Measurements from ENCODE around the gene ARL6IP5. TPM values are rescaled to one million over a fixed set of nuclear protein-coding genes. Genes with fewer than 3 reads are reported as not detected.

ARL6IP5 gene
- total and polyA plus RNA-seq, 4 experiments from 2014 or later = 147 to 953 (median 328) TPM

- Histone ChIP-seq H3K9me3 (ENCODE audit: control insufficient read depth in 1 of 2, low read length in 2 of 2) (no peaks in the 10 kb centered on the region), H3K27me3 (ENCODE audit: insufficient read depth, low read length) (no peaks in the 10 kb centered on the region), H3K4me3 (ENCODE audit: low read length in 2 of 2) (no peak overlapping the region), H3K27ac (ENCODE audit: low read depth, low read length) (no peak overlapping the region), H3K4me1 (ENCODE audit: insufficient read depth, low read length) (no peaks in the 10 kb centered on the region), H3K36me3 (ENCODE audit: insufficient read depth, low read length) (no peaks in the 10 kb centered on the region)
- POLR2A ChIA-PET (ENCODE audit: partially characterized antibody) = no interaction called here
- no peak for DNase-seq
- H3K9me3 Mint-ChIP-seq = no peaks in the 10 kb centered on the region
- H3K36me3 Mint-ChIP-seq = no peaks in the 10 kb centered on the region
- H3K4me1 Mint-ChIP-seq = no peaks in the 10 kb centered on the region
- H3K4me3 Mint-ChIP-seq = no peak overlapping the region
- peaks cover 0 to 10% of the 10 kb centered on the region in 2 donors for H3K27me3 Mint-ChIP-seq
- CTCF ChIA-PET (ENCODE audit: partially characterized antibody) = no interaction called here
- no peak overlapping the region for H3K27ac Mint-ChIP-seq
- intact Hi-C loops (cut with micrococcal nuclease) = no loop called here
These were observed 58.2 kb downstream of the ARL6IP5 start for GRCh38 chr3:69142797-69143454.

GRCh38 chr3:69143612-69144011, 58.9 kb downstream of the ARL6IP5 start:
- H3K4me1 ChIP-seq (ENCODE audit: insufficient read depth, low read length) = no peaks in the 10 kb centered on the region
- Mint-ChIP-seq H3K4me1 (no peaks in the 10 kb centered on the region), H3K9me3 (no peaks in the 10 kb centered on the region), H3K36me3 (no peaks in the 10 kb centered on the region), H3K27ac (no peak overlapping the region), H3K27me3 (peaks cover 0 to 10% of the 10 kb centered on the region in 2 donors), H3K4me3 (no peak overlapping the region)
- POLR2A ChIA-PET (ENCODE audit: partially characterized antibody) = no interaction called here
- CTCF ChIA-PET (ENCODE audit: partially characterized antibody) = interaction anchor here (1.4 kb wide), 1 partner anchor 18 kb away, joined by 4 read pairs; no protein-coding TSS in a partner anchor
- no peaks in the 10 kb centered on the region for H3K36me3 ChIP-seq (ENCODE audit: insufficient read depth, low read length)
- H3K9me3 ChIP-seq (ENCODE audit: control insufficient read depth in 1 of 2, low read length in 2 of 2) = no peaks in the 10 kb centered on the region
- H3K4me3 ChIP-seq (ENCODE audit: low read length in 2 of 2) = no peak overlapping the region
- no peak overlapping the region for H3K27ac ChIP-seq (ENCODE audit: low read depth, low read length)
- H3K27me3 ChIP-seq (ENCODE audit: insufficient read depth, low read length) = no peaks in the 10 kb centered on the region
- intact Hi-C loops (cut with micrococcal nuclease) = no loop called here
- DNase-seq = no peak

- Mint-ChIP-seq H3K27me3 (peaks cover 0 to 4% of the 10 kb centered on the region in 2 donors), H3K9me3 (no peaks in the 10 kb centered on the region), H3K4me3 (no peak overlapping the region), H3K36me3 (no peaks in the 10 kb centered on the region), H3K27ac (no peak overlapping the region), H3K4me1 (no peaks in the 10 kb centered on the region)
- ChIA-PET CTCF (ENCODE audit: partially characterized antibody) (interaction anchor here (0.9 to 1.4 kb wide), 3 partner anchors 17 to 161 kb away, joined by 3 to 4 read pairs (median 4); no protein-coding TSS in a partner anchor), POLR2A (ENCODE audit: partially characterized antibody) (no interaction called here)
- H3K4me1 ChIP-seq (ENCODE audit: insufficient read depth, low read length) = no peaks in the 10 kb centered on the region
- H3K27ac ChIP-seq (ENCODE audit: low read depth, low read length) = no peak overlapping the region
- no peaks in the 10 kb centered on the region for H3K9me3 ChIP-seq (ENCODE audit: control insufficient read depth in 1 of 2, low read length in 2 of 2)
- no peak for DNase-seq
- no peak overlapping the region for H3K4me3 ChIP-seq (ENCODE audit: low read length in 2 of 2)
- no peaks in the 10 kb centered on the region for H3K36me3 ChIP-seq (ENCODE audit: insufficient read depth, low read length)
- intact Hi-C loops (cut with micrococcal nuclease) = no loop called here
- H3K27me3 ChIP-seq (ENCODE audit: insufficient read depth, low read length) = no peaks in the 10 kb centered on the region
These were observed 60.0 kb downstream of the ARL6IP5 start for GRCh38 chr3:69144631-69145245.

- POLR2A ChIA-PET (ENCODE audit: partially characterized antibody) = no interaction called here
- Mint-ChIP-seq H3K36me3 (no peaks in the 10 kb centered on the region), H3K27ac (no peak overlapping the region), H3K4me3 (no peak overlapping the region), H3K27me3 (peaks cover 0 to 4% of the 10 kb centered on the region in 2 donors), H3K4me1 (no peaks in the 10 kb centered on the region), H3K9me3 (no peaks in the 10 kb centered on the region)
- Histone ChIP-seq H3K9me3 (ENCODE audit: control insufficient read depth in 1 of 2, low read length in 2 of 2) (no peaks in the 10 kb centered on the region), H3K36me3 (ENCODE audit: insufficient read depth, low read length) (no peaks in the 10 kb centered on the region), H3K27ac (ENCODE audit: low read depth, low read length) (no peak overlapping the region), H3K27me3 (ENCODE audit: insufficient read depth, low read length) (no peaks in the 10 kb centered on the region), H3K4me1 (ENCODE audit: insufficient read depth, low read length) (no peaks in the 10 kb centered on the region), H3K4me3 (ENCODE audit: low read length in 2 of 2) (no peak overlapping the region)
- intact Hi-C loops (cut with micrococcal nuclease) = no loop called here
- CTCF ChIA-PET (ENCODE audit: partially characterized antibody) = interaction anchor here (0.8 to 1.4 kb wide), 3 partner anchors 16 to 161 kb away, joined by 3 to 4 read pairs (median 4); no protein-coding TSS in a partner anchor
- no peak for DNase-seq
These were observed 61.0 kb downstream of the ARL6IP5 start for GRCh38 chr3:69145688-69146087.

- H3K27me3 Mint-ChIP-seq = no peaks in the 10 kb centered on the region
These were observed 64.8 kb downstream of the ARL6IP5 start for GRCh38 chr3:69149586-69149985.

More at GRCh38 chr3:69149586-69149985, 64.8 kb downstream of the ARL6IP5 start:
- H3K4me3 Mint-ChIP-seq = no peak overlapping the region
- H3K27ac Mint-ChIP-seq = no peak overlapping the region
- H3K36me3 Mint-ChIP-seq = no peaks in the 10 kb centered on the region
- Histone ChIP-seq H3K4me1 (ENCODE audit: insufficient read depth, low read length) (no peaks in the 10 kb centered on the region), H3K36me3 (ENCODE audit: insufficient read depth, low read length) (no peaks in the 10 kb centered on the region), H3K9me3 (ENCODE audit: control insufficient read depth in 1 of 2, low read length in 2 of 2) (no peaks in the 10 kb centered on the region), H3K27me3 (ENCODE audit: insufficient read depth, low read length) (no peaks in the 10 kb centered on the region), H3K4me3 (ENCODE audit: low read length in 2 of 2) (no peak overlapping the region), H3K27ac (ENCODE audit: low read depth, low read length) (no peak overlapping the region)
- no peak for DNase-seq
- intact Hi-C loops (cut with micrococcal nuclease) = no loop called here
- POLR2A ChIA-PET (ENCODE audit: partially characterized antibody) = no interaction called here
- H3K9me3 Mint-ChIP-seq = no peaks in the 10 kb centered on the region
- CTCF ChIA-PET (ENCODE audit: partially characterized antibody) = interaction anchor here (1.6 kb wide), 1 partner anchor 12 kb away, joined by 7 read pairs; no protein-coding TSS in a partner anchor
- H3K4me1 Mint-ChIP-seq = no peaks in the 10 kb centered on the region

Small RNAs within 50 kb of the gene (microRNA-seq; reads per million reads assigned to microRNA genes)
- 5.7 reads per million, percentile 27 among the genes with 10 or more reads in this experiment for gene MIR3136 (ENCODE audit: borderline microRNAs expressed, borderline number of aligned reads, borderline replicate concordance)

Other genes with a start within 250 kb of the ARL6IP5 start
- not detected for gene TAFA4, start 152.4 kb upstream of the ARL6IP5 start, total RNA-seq
- gene TAFA4, start 152.4 kb upstream of the ARL6IP5 start, polyA plus RNA-seq = not detected
- gene EOGT, start 71.3 kb upstream of the ARL6IP5 start, total RNA-seq = 10 to 100 TPM; 26.7 to 28.6 TPM
- 1 to 10 TPM; 8.2 to 9.2 TPM for gene EOGT, start 71.3 kb upstream of the ARL6IP5 start, polyA plus RNA-seq
- 10 to 100 TPM; 58.5 to 61.0 TPM for gene TMF1, start 32.6 kb upstream of the ARL6IP5 start, total RNA-seq
- 10 to 100 TPM; 42.8 to 43.2 TPM for gene TMF1, start 32.6 kb upstream of the ARL6IP5 start, polyA plus RNA-seq
- gene UBA3, start 4.6 kb upstream of the ARL6IP5 start, total RNA-seq = 10 to 100 TPM; 81.0 to 81.6 TPM
- 100 to 1,000 TPM in 1 of 2 donors, 10 to 100 TPM in 1; 60.1 to 105 TPM for gene UBA3, start 4.6 kb upstream of the ARL6IP5 start, polyA plus RNA-seq
- not detected for gene LMOD3, start 37.7 kb downstream of the ARL6IP5 start, total RNA-seq
- gene LMOD3, start 37.7 kb downstream of the ARL6IP5 start, polyA plus RNA-seq = under 1 TPM; 0.13 to 0.24 TPM